Fibroblast of the conjunctiva (primary cell): Measurements from ENCODE around the gene SLCO2A1.

Experiments used
- DNase-seq: peaks from one replicate; pipeline ENCODE4 v3.0.0-alpha.2; 2010; ENCODE audit warnings: low read depth

The SLCO2A1 gene

GRCh38 chr3:133980550-133980949 lies 49.2 kb downstream of the SLCO2A1 start:
- no peak for DNase-seq

DNA sequence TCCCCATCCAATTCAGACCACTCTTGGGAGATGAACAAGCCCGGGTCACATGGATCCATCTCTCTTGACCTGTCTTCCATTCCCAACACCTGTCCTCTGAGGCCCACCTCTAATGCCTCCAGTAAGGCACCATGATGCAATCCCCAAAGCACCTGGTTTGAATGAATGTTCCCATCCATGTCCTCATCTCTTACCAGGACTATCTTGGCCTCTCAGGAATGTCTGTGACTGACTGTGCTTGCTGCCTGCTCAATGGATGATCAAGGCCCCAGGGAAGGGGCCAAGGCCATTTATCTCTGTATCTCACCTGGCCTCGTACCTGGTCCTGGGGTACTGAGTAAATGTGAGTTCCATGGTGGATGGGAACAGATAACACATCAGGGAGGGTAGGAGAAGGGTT lies 49.7 kb downstream of the SLCO2A1 start:
- no peak for DNase-seq

- DNase-seq: no peak
Observed at GRCh38 chr3:133979553-133979952, 50.2 kb downstream of the SLCO2A1 start.

DNA sequence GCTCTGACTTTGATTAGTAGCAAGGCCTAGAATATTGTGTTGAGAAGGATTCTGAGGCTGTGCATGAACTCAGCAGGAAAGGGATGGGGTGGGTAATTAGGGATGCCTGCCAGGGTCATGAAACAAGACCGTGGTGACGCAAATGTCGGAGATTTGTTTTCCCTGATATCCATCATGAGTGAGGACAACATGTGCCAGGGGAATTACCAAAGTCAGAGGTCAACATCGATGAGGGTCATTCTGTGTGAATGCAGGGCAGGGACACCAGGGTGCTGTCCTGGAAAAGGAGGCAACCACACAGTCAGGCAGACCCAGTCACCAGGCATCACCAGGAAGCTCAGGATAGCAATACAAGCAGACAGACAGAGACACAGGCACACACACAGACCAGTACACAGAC lies 52.2 kb downstream of the SLCO2A1 start:
- DNase-seq: no peak

DNA sequence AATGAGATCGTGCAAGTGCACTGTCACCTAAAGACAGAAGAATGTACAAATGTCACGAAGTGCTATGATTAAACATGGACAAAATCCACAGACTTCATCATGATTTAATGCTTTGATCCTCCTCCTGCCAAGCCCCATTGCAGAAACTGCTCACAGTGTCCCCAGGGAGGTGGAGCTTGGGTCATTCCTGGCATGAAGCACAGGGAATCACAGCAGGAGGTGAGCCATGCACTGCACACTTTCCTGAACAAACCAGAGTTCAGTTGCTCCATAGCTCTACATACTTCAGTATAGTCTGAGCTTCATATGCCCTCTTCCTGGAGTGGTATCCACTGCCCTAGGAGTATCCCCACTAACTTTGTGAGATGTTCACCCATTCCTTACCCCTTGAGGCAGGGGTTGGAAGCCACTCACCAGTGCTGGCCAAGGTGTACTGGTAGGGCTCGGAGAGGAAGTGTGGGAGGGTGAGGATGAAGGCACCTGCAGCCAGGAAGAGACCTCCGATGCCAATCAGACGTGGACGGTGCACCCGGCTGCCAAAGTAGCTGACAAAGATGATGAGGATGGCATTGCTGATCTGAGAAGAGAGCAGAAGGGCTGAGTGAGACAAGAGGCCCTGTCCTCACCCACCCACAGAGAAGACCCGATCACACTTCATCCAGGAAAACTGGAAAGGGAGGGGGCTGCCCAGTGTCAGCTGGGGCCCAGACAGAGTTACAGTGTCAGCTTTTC lies 56.3 kb downstream of the SLCO2A1 start:
- no peak for DNase-seq

DNA sequence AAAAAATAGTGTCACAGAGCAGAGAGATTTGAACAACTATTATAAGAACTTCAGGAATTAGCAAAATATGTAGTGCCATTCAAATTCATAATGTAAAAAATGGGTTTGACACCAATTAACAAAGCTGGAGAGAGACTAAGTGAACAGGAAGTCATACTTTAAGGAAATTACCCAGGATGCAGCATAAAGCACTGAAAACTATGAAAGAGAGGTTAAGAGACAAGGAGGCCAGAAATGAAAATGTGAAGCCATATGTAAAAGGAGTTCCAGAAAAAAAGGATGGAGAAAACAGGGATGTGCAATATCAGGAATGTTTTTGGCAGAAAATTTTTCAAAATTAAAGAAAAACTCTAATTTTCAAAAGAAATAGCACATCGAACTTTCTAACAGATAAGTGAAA lies 57.6 kb downstream of the SLCO2A1 start:
- no peak for DNase-seq

DNA sequence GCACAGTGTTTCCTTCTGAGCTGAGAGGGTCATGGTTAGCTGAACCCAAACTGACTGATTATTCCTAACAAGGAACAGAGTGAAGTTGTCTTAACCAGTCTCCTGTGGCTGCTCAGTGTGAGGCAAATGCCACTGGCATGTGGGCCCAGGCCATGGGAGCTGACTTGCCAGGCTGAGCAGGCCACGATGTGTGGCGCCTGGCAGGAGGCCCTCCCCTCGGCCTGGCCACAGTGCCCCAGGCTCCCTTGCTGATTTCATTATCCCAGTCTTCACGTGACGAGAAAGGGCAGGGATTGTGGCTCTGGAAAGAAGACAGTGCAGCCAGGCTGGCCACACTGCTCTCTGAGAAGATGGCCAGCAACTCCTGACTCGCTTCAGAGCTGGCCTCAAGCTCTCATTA lies 58.8 kb downstream of the SLCO2A1 start:
- DNase-seq: no peak

DNA sequence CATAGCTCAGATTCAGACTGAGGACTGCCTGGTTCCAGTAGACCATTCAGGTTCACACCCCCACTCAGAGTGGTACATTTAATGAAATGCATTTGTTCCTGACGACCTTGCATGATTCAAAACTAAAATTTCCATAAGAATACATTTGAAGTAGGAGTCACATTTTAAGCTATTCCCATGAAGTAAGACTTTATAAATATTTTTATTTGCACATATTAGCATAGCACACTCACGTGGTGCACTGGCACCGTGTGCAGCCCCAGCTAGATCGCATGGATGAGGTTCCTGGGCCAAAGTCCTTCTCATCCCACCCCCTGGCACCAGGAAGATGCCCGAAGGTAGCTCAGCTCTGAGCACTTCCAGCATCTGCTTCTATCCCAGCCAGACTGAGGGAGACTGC lies 59.4 kb downstream of the SLCO2A1 start:
- DNase-seq: no peak

DNA sequence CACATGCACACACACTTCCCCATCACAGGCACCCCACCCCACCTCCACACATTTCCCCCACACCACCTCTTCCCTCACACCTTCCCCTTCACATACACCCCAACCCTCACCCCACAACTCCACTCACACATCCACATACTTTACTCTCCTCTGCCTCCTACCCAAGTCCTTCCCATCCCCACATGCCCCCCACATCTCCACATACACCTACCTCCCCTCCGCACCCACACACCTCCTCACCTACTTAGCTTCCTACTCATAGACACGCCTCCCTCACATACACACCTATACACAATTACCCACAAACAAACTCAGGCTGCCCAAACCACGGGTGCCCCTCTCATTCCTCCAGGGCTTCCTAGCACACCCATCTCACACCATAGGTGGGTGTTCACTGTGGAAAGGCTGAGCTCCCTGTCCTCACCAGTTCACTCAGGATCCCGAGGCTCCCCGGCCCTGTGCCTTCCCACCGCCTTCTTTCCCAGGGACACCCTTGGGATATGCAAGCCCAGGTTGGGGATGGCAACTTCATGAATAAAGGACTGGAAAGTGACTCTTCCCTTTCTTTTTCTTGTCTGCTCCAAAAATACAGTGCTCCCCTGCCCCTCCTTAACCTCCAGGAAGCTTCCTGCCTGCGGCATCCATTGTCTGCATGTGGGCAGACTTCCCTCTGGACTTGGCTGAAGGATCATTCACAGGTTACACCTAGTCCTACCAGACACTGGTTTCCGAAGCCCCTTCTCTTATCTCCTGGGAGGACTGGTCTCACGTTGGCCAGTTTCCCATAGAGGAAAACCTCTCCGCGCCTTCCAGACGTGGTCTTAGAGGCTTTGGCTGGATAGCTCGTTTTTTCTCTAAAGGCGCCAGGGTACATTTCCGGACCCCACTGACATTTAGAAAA lies 61.5 kb downstream of the SLCO2A1 start:
- no peak for DNase-seq

- DNase-seq: no peak
Observed at GRCh38 chr3:133966954-133967353, 62.8 kb downstream of the SLCO2A1 start.

GRCh38 chr3:133965906-133966305 lies 63.8 kb downstream of the SLCO2A1 start:
- no peak for DNase-seq

DNA sequence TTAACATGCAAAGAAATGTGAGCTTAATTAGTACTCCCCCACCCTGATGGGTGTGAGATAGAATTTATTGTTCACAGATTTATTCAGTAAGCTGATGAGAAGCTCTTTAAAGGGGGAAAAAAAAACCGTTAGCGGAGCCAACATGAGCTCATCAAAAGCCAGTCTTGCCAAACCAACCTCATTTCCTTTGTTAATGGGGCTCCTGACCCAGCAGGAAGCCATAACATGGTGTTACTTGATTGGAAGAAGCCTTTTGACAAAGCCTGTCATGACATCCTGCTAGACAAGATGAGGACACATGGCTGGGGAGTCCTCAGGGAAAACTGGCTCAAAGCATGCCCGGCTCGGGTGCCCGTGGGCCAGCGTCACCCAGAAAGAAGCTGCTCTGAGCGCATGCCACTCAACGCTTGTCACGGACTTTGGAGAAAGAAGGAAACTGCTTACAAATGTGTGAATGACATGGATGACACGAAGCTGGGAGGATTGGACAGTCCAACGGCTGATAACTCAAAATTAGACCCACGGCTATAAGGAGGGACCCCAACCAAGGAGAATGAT lies 64.6 kb downstream of the SLCO2A1 start:
- no peak for DNase-seq

- DNase-seq: no peak
Observed at GRCh38 chr3:133964547-133964946, 65.2 kb downstream of the SLCO2A1 start.

DNA sequence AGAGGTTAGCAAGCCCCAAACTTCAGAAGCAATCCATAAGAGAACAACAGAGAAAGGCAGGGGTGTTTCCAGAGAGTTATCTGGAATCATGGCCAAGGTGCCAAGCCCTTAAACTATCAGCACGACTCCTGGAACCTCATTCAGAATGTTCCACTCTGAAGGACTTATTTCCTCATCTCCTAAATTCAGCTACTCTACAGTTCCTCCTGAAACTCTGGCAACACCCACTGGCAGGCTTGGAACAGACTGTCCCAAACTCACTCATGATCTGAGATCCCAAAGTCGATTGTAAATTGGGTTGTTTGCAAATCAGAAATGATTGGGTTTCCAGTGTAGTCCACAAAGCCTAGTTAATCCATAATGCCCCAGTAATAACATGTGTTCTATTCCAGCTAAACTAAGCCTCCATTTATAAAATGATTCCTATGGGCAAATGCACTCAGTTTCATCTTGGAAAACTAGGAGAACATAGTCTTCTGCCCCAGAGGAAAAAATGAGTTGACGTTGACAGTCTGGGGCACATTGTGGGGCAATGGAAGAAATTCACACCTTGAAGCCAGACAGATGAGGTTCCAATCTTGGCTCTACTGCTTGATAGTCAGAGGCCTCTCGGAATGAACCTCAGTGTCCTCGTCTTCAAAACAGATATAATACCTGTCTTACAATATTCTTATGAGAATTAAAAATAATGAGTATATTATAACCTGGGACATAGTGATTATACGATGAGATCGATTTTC lies 65.9 kb downstream of the SLCO2A1 start:
- DNase-seq: no peak

DNA sequence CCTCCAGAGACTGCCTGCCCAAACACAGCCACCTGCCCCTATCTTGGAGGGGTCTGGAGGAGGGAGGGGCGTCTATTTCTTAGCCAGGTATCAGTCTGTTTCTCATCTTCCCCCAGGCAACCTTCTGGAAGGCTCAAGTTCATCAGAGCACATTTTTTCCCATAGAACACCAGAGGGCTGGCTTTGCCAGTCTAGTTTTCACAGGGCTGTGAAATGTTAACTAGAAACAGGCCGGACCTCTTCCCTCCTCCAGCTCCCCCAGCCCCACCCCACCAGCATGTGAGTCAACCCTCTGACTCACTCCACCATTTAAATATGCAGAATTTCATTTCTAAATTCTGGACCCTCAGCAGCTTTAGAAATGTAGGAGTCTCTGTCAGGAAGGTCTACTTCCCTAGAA lies 66.9 kb downstream of the SLCO2A1 start:
- DNase-seq: peak; percentile 76

GRCh38 chr3:133958071-133958805 lies 71.5 kb downstream of the SLCO2A1 start:
- no peak for DNase-seq

GRCh38 chr3:133956982-133957381 lies 72.7 kb downstream of the SLCO2A1 start:
- no peak for DNase-seq

GRCh38 chr3:133956353-133956752 lies 73.4 kb downstream of the SLCO2A1 start:
- no peak for DNase-seq

- no peak for DNase-seq
Observed at GRCh38 chr3:133955892-133956291, 73.8 kb downstream of the SLCO2A1 start.

- DNase-seq: no peak
Observed at GRCh38 chr3:133954717-133955360, 74.9 kb downstream of the SLCO2A1 start.

GRCh38 chr3:133953297-133953696 lies 76.4 kb downstream of the SLCO2A1 start:
- DNase-seq: no peak
